Common myeloid progenitor, CD34-positive (primary cell): ENCODE results near the gene TANK.

ENCODE experiments used
- CTCF ChIA-PET: fragments of 350-600 bp; sonication (Branson Sonifier 250); formaldehyde crosslinking; loops from one replicate; lab custom pipeline; 2021; ENCODE audit warnings: antibody characterized with exemption; lab: Charles Lee
- POLR2A ChIA-PET: fragments of 350-600 bp; sonication (Branson Sonifier 250); formaldehyde crosslinking; loops from one replicate; lab custom pipeline; 2021; ENCODE audit warnings: antibody characterized with exemption; lab: Charles Lee
- DNase-seq, 3 donors: peaks; one replicate each; pipeline versions ENCODE4 v3.0.0 to v3.0.0-alpha.2; 2013
- H3K27ac ChIP-seq, 2 experiments: 1 replicate in 1 of 2; 2 replicates in 1 of 2; pipeline ENCODE4 v1.7.0; 2013; ENCODE audit warnings: inconsistent platforms in 2 of 2, low read length in 2 of 2, mild to moderate bottlenecking in 2 of 2, low read depth in 1 of 2, moderate library complexity in 1 of 2; ENCODE audit not compliant: severe bottlenecking in 2 of 2, insufficient read depth in 1 of 2, poor library complexity in 1 of 2
- H3K27me3 ChIP-seq, 5 experiments: replicated peaks in 2 of 5; 1 replicate in 3 of 5; 2 replicates in 2 of 5; pipeline versions ENCODE4 v1.6.1 to v1.7.0; 2013; ENCODE audit warnings: low read length in 4 of 5, mild to moderate bottlenecking in 2 of 5, moderate library complexity in 2 of 5, inconsistent platforms in 1 of 5; ENCODE audit not compliant: insufficient read depth in 5 of 5, control insufficient read depth in 4 of 5
- H3K36me3 ChIP-seq, 4 experiments: 1 replicate in 2 of 4; 2 replicates in 2 of 4; pipeline versions ENCODE4 v1.6.1 to v1.7.0; 2013; ENCODE audit warnings: low read length in 3 of 4, control low read depth in 1 of 4, mild to moderate bottlenecking in 1 of 4; ENCODE audit not compliant: control insufficient read depth in 4 of 4, insufficient read depth in 4 of 4
- H3K4me1 ChIP-seq, 4 experiments: 1 replicate in 3 of 4; 2 replicates in 1 of 4; pipeline versions ENCODE4 v1.6.1 to v1.7.1; 2013; ENCODE audit warnings: low read length in 3 of 4, mild to moderate bottlenecking in 3 of 4, control low read depth in 1 of 4, inconsistent platforms in 1 of 4, moderate library complexity in 1 of 4; ENCODE audit not compliant: control insufficient read depth in 4 of 4, insufficient read depth in 4 of 4; ENCODE audit errors: control extremely low read depth in 1 of 4
- H3K4me3 ChIP-seq, 7 experiments: 1 replicate in 4 of 7; 2 replicates in 3 of 7; pipeline versions ENCODE4 v1.5.1 to v1.7.0; 2013; ENCODE audit warnings: mild to moderate bottlenecking in 7 of 7, low read length in 6 of 7, moderate library complexity in 6 of 7, inconsistent platforms in 2 of 7, low read depth in 2 of 7, control low read depth in 1 of 7; ENCODE audit not compliant: insufficient read depth in 4 of 7, control insufficient read depth in 1 of 7; ENCODE audit errors: extremely low read depth in 1 of 7
- H3K9me3 ChIP-seq, 5 experiments: 1 replicate in 4 of 5; 2 replicates in 1 of 5; pipeline versions ENCODE4 v1.6.1 to v1.7.1; 2013; ENCODE audit warnings: low read length in 4 of 5, mild to moderate bottlenecking in 2 of 5, inconsistent platforms in 1 of 5, low read depth in 1 of 5, moderate library complexity in 1 of 5; ENCODE audit not compliant: control insufficient read depth in 4 of 5, insufficient read depth in 2 of 5; ENCODE audit errors: control extremely low read depth in 1 of 5
- WGBS: methylation state at CpG from one replicate; pipeline ENCODE4 v1.1.5; 2013; ENCODE audit not compliant: insufficient coverage; 5-methylcytosine and 5-hydroxymethylcytosine counted together

The TANK gene

DNA sequence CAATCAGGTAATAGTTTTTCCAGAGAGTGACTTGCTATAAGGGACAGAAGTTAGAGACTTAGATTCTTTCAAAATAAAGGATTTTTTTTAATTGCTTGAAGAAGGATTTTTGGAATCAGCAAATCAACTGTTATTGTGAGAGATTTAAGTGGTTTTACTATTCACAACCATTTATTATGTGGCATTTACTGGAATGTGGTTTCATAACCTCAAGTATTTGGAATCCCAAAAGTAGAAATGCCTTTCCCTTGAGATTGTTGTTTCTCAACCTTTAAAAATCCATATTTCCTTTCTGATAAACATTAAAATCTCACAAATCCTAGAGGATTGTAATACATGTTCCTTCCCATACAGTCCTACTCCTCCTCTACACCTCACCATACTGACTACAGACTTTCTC is 5.0 kb downstream of the TANK start:
- Histone ChIP-seq H3K27me3 (no peaks in the 10 kb centered on the region), H3K36me3 (peaks cover 6 to 28% (median 13%) of the 10 kb centered on the region in 4 experiments), H3K9me3 (no peaks in the 10 kb centered on the region), H3K4me3 (no peak overlapping the region), H3K27ac (no peak overlapping the region), H3K4me1 (peaks cover 7 to 28% (median 26%) of the 10 kb centered on the region in 4 experiments)
- CTCF ChIA-PET = no interaction called here
- POLR2A ChIA-PET = no interaction called here
- DNase-seq = no peak

- peak in 2 of 3 donors; percentile 62 to 72 for DNase-seq
- Histone ChIP-seq H3K27ac (no peak overlapping the region), H3K27me3 (no peaks in the 10 kb centered on the region), H3K9me3 (no peaks in the 10 kb centered on the region), H3K36me3 (peaks cover 6 to 28% (median 13%) of the 10 kb centered on the region in 4 experiments), H3K4me3 (no peak overlapping the region), H3K4me1 (peaks cover 7 to 33% (median 29%) of the 10 kb centered on the region in 4 experiments)
- ChIA-PET CTCF (interaction anchor here (0.6 kb wide), 1 partner anchor 108 kb away, joined by 3 read pairs; no protein-coding TSS in a partner anchor), POLR2A (no interaction called here)
- no CpG with 5 or more reads among the region's 1 CpG for WGBS
Measured at GRCh38 chr2:161165811-161166210, 5.6 kb downstream of the TANK start.

GRCh38 chr2:161166538-161167409 is 6.5 kb downstream of the TANK start:
- peaks cover 4 to 40% (median 29%) of the 10 kb centered on the region in 4 experiments for H3K4me1 ChIP-seq
- H3K27ac ChIP-seq = no peak overlapping the region

DNA sequence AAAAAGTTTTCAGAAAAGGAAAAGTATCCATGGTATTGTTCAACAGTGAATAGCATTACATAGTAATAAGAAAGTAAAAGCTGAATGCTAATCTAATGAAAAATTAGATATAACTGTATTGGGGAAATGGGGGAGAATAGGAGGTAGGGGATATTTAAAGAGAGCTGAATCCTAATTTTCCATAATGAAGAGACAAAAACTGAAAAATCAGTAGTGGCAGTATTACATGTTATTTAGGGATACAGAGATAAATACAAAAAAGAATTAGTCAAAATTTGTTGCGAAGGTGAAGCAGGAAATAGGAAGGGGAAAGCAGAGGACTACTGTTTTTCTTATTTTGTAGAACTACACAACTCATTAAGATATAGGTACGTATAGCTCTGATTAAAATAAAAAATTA is 9.1 kb downstream of the TANK start:
- CTCF ChIA-PET = interaction anchor here (0.8 to 1.6 kb wide), 5 partner anchors 13 to 92 kb away, joined by 3 to 5 read pairs (median 3); no protein-coding TSS in a partner anchor
- WGBS = no CpG with 5 or more reads among the region's 2 CpGs
- no peak for DNase-seq

More at GRCh38 chr2:161166538-161167409, 6.5 kb downstream of the TANK start:
- H3K36me3 ChIP-seq = peaks cover 6 to 28% (median 13%) of the 10 kb centered on the region in 4 experiments
- no peak for DNase-seq
- H3K27me3 ChIP-seq = no peaks in the 10 kb centered on the region
- POLR2A ChIA-PET = no interaction called here
- WGBS = 100% methylated on average over 3 of the region's 6 CpGs
- no peaks in the 10 kb centered on the region for H3K9me3 ChIP-seq
- H3K4me3 ChIP-seq = no peak overlapping the region
- CTCF ChIA-PET = interaction anchor here (0.6 kb wide), 1 partner anchor 109 kb away, joined by 3 read pairs; no protein-coding TSS in a partner anchor

GRCh38 chr2:161170377-161170776 is 10.1 kb downstream of the TANK start:
- ChIA-PET POLR2A (no interaction called here), CTCF (interaction anchor here (1.3 kb wide), 1 partner anchor 12 kb away, joined by 3 read pairs; no protein-coding TSS in a partner anchor)
- Histone ChIP-seq H3K27me3 (no peaks in the 10 kb centered on the region), H3K9me3 (no peaks in the 10 kb centered on the region), H3K27ac (no peak overlapping the region), H3K4me3 (no peak overlapping the region), H3K36me3 (peaks cover 3 to 34% (median 6%) of the 10 kb centered on the region in 4 experiments), H3K4me1 (peaks cover 4 to 30% (median 23%) of the 10 kb centered on the region in 4 experiments)
- 100% methylated on average over 3 of the region's 6 CpGs for WGBS
- no peak for DNase-seq

More for the DNA sequence above, 9.1 kb downstream of the TANK start:
- Histone ChIP-seq H3K27me3 (no peaks in the 10 kb centered on the region), H3K9me3 (no peaks in the 10 kb centered on the region), H3K36me3 (peaks cover 3 to 28% (median 8%) of the 10 kb centered on the region in 4 experiments), H3K27ac (no peak overlapping the region), H3K4me1 (peaks cover 4 to 34% (median 25%) of the 10 kb centered on the region in 4 experiments), H3K4me3 (no peak overlapping the region)
- POLR2A ChIA-PET = no interaction called here

GRCh38 chr2:161170958-161171932 is 11.0 kb downstream of the TANK start:
- H3K27ac ChIP-seq = no peak overlapping the region
- POLR2A ChIA-PET = no interaction called here
- CTCF ChIA-PET = no interaction called here
- peaks cover 6 to 37% (median 10%) of the 10 kb centered on the region in 4 experiments for H3K36me3 ChIP-seq
- no peak overlapping the region for H3K4me3 ChIP-seq
- DNase-seq = peak in 2 of 3 donors; percentile 49 to 63
- H3K9me3 ChIP-seq = no peaks in the 10 kb centered on the region
- no peaks in the 10 kb centered on the region for H3K27me3 ChIP-seq
- peaks cover 0 to 22% (median 16%) of the 10 kb centered on the region in 4 experiments for H3K4me1 ChIP-seq
- no CpG with 5 or more reads among the region's 4 CpGs for WGBS
